ENCODE measurements around the gene BHLHE23.

DNA sequence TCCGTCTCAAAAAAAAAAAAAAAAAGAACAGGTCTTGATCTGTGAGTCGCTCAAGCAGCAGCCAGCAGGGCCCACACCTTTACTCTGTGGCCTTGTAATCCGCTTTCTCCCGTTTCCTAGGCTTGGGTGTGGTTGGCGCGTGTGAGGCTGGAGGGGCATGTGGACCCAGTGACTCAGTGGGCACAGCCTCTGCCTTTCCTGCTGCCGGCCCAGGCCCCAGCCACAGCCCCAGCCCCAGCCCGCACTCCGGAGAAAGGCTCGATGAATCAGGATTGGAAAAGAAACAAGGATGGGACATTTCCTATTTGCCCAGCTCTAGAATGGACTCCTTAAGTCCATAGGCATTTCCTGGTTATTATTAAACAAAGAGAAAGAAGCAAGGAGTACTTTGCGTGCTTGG is 4.3 kb downstream of the BHLHE23 start:
- TF ChIP-seq POLR2A (IDR thresholded peaks at IDR 0.05) (no peak), CTCF (IDR thresholded peaks at IDR 0.05) (no peak)

Data from thyroid gland (tissue), 4 donors.